CD14-positive monocyte (primary cell): ENCODE data around the gene ELL3. TPM values are rescaled to one million over a fixed set of nuclear protein-coding genes. Genes with fewer than 3 reads are reported as not detected.
"Not testable (repeated sequence)": the region's sequence is repeated elsewhere in the genome, so short reads cannot be mapped to it uniquely, and the experiment has no call there.

Experiments
- DNase-seq, 3 donors: peaks; one replicate each; pipeline ENCODE4 v3.0.0-alpha.2; 2011 to 2022
- H2AFZ ChIP-seq: 2 replicates; pipeline ENCODE4 v1.6.0; 2012; ENCODE audit warnings: mild to moderate bottlenecking, low read depth, low read length, inconsistent platforms; ENCODE audit not compliant: insufficient read depth, poor library complexity, severe bottlenecking
- H3K27ac ChIP-seq, 2 donors: 1 replicate in 1 of 2; 2 replicates in 1 of 2; pipeline ENCODE4 v1.5.1; 2012 to 2013; ENCODE audit warnings: low read length in 2 of 2, control low read depth in 1 of 2, inconsistent platforms in 1 of 2, low read depth in 1 of 2, mild to moderate bottlenecking in 1 of 2
- H3K27me3 ChIP-seq, 2 donors: one replicate each; pipeline versions ENCODE4 v1.6.0 to v1.6.1; 2011 to 2013; ENCODE audit warnings: low read length in 2 of 2; ENCODE audit not compliant: control insufficient read depth in 2 of 2, insufficient read depth in 2 of 2
- H3K36me3 ChIP-seq, 2 donors: replicated peaks in 1 of 2; 1 replicate in 1 of 2; 2 replicates in 1 of 2; pipeline versions ENCODE4 v1.5.1 to v1.6.1; 2012 to 2013; ENCODE audit warnings: low read length in 2 of 2, control low read depth in 1 of 2, inconsistent platforms in 1 of 2, mild to moderate bottlenecking in 1 of 2; ENCODE audit not compliant: insufficient read depth in 2 of 2, control insufficient read depth in 1 of 2
- H3K4me1 ChIP-seq, 2 donors: 1 replicate in 1 of 2; 2 replicates in 1 of 2; pipeline versions ENCODE4 v1.5.1 to v1.6.1; 2012 to 2013; ENCODE audit warnings: low read length in 2 of 2, control low read depth in 1 of 2, inconsistent platforms in 1 of 2, mild to moderate bottlenecking in 1 of 2, moderate library complexity in 1 of 2; ENCODE audit not compliant: insufficient read depth in 2 of 2, control insufficient read depth in 1 of 2
- H3K4me2 ChIP-seq: replicated peaks from 2 replicates; pipeline ENCODE3; 2012; ENCODE audit warnings: low read length, moderate library complexity, mild to moderate bottlenecking; ENCODE audit not compliant: poor library complexity, severe bottlenecking; ENCODE audit errors: extremely low read depth
- H3K4me3 ChIP-seq, 3 experiments: fragments of 200-600 bp in 1 of 3; sonication (generic) in 1 of 3; replicated peaks in 1 of 3; 1 replicate in 2 of 3; 2 replicates in 1 of 3; pipeline ENCODE4 v1.5.1; 2011 to 2013; ENCODE audit warnings: low read length in 3 of 3, mild to moderate bottlenecking in 3 of 3, control low read depth in 2 of 3, low read depth in 2 of 3, inconsistent platforms in 1 of 3, moderate library complexity in 1 of 3
- H3K79me2 ChIP-seq: 2 replicates; pipeline ENCODE4 v1.6.0; 2012; ENCODE audit warnings: mild to moderate bottlenecking, control low read depth, inconsistent platforms, low read length, moderate library complexity; ENCODE audit not compliant: insufficient read depth
- H3K9ac ChIP-seq: 2 replicates; pipeline ENCODE4 v1.6.0; 2017; ENCODE audit warnings: low read length, mild to moderate bottlenecking; ENCODE audit not compliant: insufficient read depth, poor library complexity, severe bottlenecking
- H3K9me3 ChIP-seq, 2 donors: replicated peaks in 1 of 2; 1 replicate in 1 of 2; 2 replicates in 1 of 2; pipeline versions ENCODE4 v1.5.1 to v1.6.1; 2012 to 2013; ENCODE audit warnings: low read length in 2 of 2, control low read depth in 1 of 2; ENCODE audit not compliant: control insufficient read depth in 1 of 2, insufficient read depth in 1 of 2
- H4K20me1 ChIP-seq: 2 replicates; pipeline ENCODE4 v1.6.0; 2012; ENCODE audit warnings: mild to moderate bottlenecking, low read length, control low read depth, moderate library complexity; ENCODE audit not compliant: insufficient read depth
- H3K27ac Mint-ChIP-seq, 7 donors: one replicate each; pipeline ENCODE4 v1.8.0; 2020; ENCODE audit warnings: mild to moderate bottlenecking in 7 of 7, mixed read lengths in 7 of 7, moderate library complexity in 6 of 7, inconsistent platforms in 2 of 7
- H3K27me3 Mint-ChIP-seq, 3 donors: one replicate each; pipeline ENCODE4 v1.8.0; 2021 to 2022; ENCODE audit warnings: low read depth in 3 of 3, mild to moderate bottlenecking in 3 of 3, mixed read lengths in 3 of 3, moderate library complexity in 3 of 3, inconsistent platforms in 1 of 3
- H3K36me3 Mint-ChIP-seq, 2 donors: one replicate each; pipeline ENCODE4 v1.8.0; 2020; ENCODE audit warnings: mixed read lengths in 2 of 2, inconsistent platforms in 1 of 2, mild to moderate bottlenecking in 1 of 2
- H3K4me1 Mint-ChIP-seq: one replicate; pipeline ENCODE4 v1.8.0; 2020; ENCODE audit warnings: mild to moderate bottlenecking, mixed read lengths
- H3K4me3 Mint-ChIP-seq, 2 donors: one replicate each; pipeline ENCODE4 v1.8.0; 2020; ENCODE audit warnings: mild to moderate bottlenecking in 2 of 2, mixed read lengths in 2 of 2, moderate library complexity in 1 of 2
- H3K9me3 Mint-ChIP-seq, 7 donors: one replicate each; pipeline ENCODE4 v1.8.0; 2020 to 2022; ENCODE audit warnings: mixed read lengths in 7 of 7, mild to moderate bottlenecking in 6 of 7, moderate library complexity in 6 of 7, inconsistent platforms in 2 of 7
- CTCF ChIP-seq: fragments of 200-600 bp; IDR thresholded peaks from one replicate; pipeline ENCODE4 v1.8.0; 2022; ENCODE audit warnings: antibody characterized with exemption, mild to moderate bottlenecking
- WGBS: methylation state at CpG from one replicate; pipeline ENCODE4 v1.1.5; 2013; ENCODE audit warnings: missing lambda C conversion rate; ENCODE audit not compliant: insufficient coverage; 5-methylcytosine and 5-hydroxymethylcytosine counted together
- intact Hi-C, 2 donors: fragments of 100-400 bp; cut with micrococcal nuclease; formaldehyde crosslinking; loops; one replicate each; pipeline versions ENCODE4 v1.15.0 to v1.15.1; 2023
- polyA minus RNA-seq: library from RNA; depleted of rRNA, polyadenylated mRNA; stranded (reverse); fragments of >200 nt; gene quantifications from 2 replicates; pipeline ENCODE4 v1.2.3, GENCODE V29; 2012
- polyA plus RNA-seq, 3 donors: library from polyadenylated mRNA; depleted of rRNA in 1 of 3; unstranded in 2 of 3; stranded (reverse) in 1 of 3; fragments of 300-500 nt in 2 of 3; fragments of >200 nt in 1 of 3; fragmentation: Illumina TruSeq in 2 of 3; gene quantifications; 1 replicate in 2 of 3; 2 replicates in 1 of 3; pipeline ENCODE4 v1.2.3, GENCODE V29; 2012 to 2021
- total RNA-seq, 12 experiments: library from RNA in 1 of 12; stranded (reverse) in 1 of 12; fragments of 120-200 nt in 1 of 12; gene quantifications; one replicate each; pipeline ENCODE4 v1.2.4 and lab custom pipeline; 2013 to 2026; ENCODE audit warnings: mixed read lengths in 6 of 12, inconsistent platforms in 1 of 12

The ELL3 gene
- 0.79 TPM for total RNA-seq (2013)
- polyA plus RNA-seq (1 to 10 TPM in 1 of 3 donors, under 1 TPM in 2; 0.29 to 1.2 (median 0.60) TPM), polyA minus RNA-seq (0.24 and 0.83 TPM in 2 replicates), total RNA-seq (lab: John Stamatoyannopoulos, UW) (0 to 0.35 (median 0.08) reads per million in 11 experiments)

GRCh38 chr15:43776718-43777266, at the start of gene ELL3:
Gene ELL3, minus strand, starts transcription at chr15:43776966. Its CDS starts 65 bp downstream, at chr15:43776901.
- Mint-ChIP-seq H3K27ac (peak within 1 kb of the TSS; percentile 84 to 95 (median 92)), H3K4me3 (peak within 1 kb of the TSS; percentile 93 to 94), H3K4me1 (peaks cover 23% of the 10 kb centered on the region), H3K36me3 (peaks cover 10 to 18% of the 10 kb centered on the region in 2 donors), H3K27me3 (peaks cover 0 to 3% (median 2%) of the 10 kb centered on the region in 3 donors), H3K9me3 (no peaks in the 10 kb centered on the region)
- 3% methylated on average over 33 of the region's 41 CpGs for WGBS
- Histone ChIP-seq H3K27ac (peak within 1 kb of the TSS; percentile 75 to 85), H3K4me3 (peak within 1 kb of the TSS; percentile 56 to 97 (median 94)), H3K9ac (peak within 1 kb of the TSS; percentile 70), H3K36me3 (peaks cover 6 to 23% of the 10 kb centered on the region in 2 donors), H3K79me2 (no peaks in the 10 kb centered on the region), H3K4me1 (peaks cover 15 to 22% of the 10 kb centered on the region in 2 donors), H3K9me3 (no peaks in the 10 kb centered on the region), H2AFZ (peak within 1 kb of the TSS; percentile 89), H3K4me2 (peak within 1 kb of the TSS; percentile 77), H4K20me1 (peaks cover 3% of the 10 kb centered on the region), H3K27me3 (no peaks in the 10 kb centered on the region)
- peak; percentile 52 to 67 (median 59) for DNase-seq
- no peak for TF ChIP-seq CTCF
- intact Hi-C loops: no loop called here

GRCh38 chr15:43826029-43826507, 49.3 kb upstream of the ELL3 start:
- no peaks in the 10 kb centered on the region for H3K36me3 ChIP-seq
- H3K36me3 Mint-ChIP-seq: peaks cover 0 to 9% of the 10 kb centered on the region in 2 donors
- peak overlapping the region in 1 of 3 experiments; percentile 90 for H3K4me3 ChIP-seq
- no peaks in the 10 kb centered on the region for H3K9me3 Mint-ChIP-seq
- peak overlapping the region in 1 of 2 donors; percentile 84 for H3K4me3 Mint-ChIP-seq
- H3K4me1 Mint-ChIP-seq: peaks cover 37% of the 10 kb centered on the region
- no peak overlapping the region for H3K9ac ChIP-seq
- H3K79me2 ChIP-seq: peaks cover 94% of the 10 kb centered on the region
- H3K4me2 ChIP-seq: peak overlapping the region; percentile 91
- peak overlapping the region; percentile 25 to 58 for H3K27ac ChIP-seq
- peak overlapping the region in 4 of 7 donors; percentile 58 to 87 (median 68) for H3K27ac Mint-ChIP-seq
- no peaks in the 10 kb centered on the region for H4K20me1 ChIP-seq
- WGBS: no CpG with 5 or more reads among the region's 11 CpGs
- no peaks in the 10 kb centered on the region for H3K9me3 ChIP-seq
- DNase-seq: no peak
- TF ChIP-seq CTCF: no peak
- H3K27me3 ChIP-seq: no peaks in the 10 kb centered on the region
- peak overlapping the region; percentile 99 for H2AFZ ChIP-seq
- peaks cover 0 to 4% (median 0%) of the 10 kb centered on the region in 3 donors for H3K27me3 Mint-ChIP-seq
- peaks cover 20 to 38% of the 10 kb centered on the region in 2 donors for H3K4me1 ChIP-seq
- intact Hi-C loops: loop anchor here (5.0 kb wide), 1 partner anchor 34 kb away; the partner anchor contains the start of gene SERF2 (in 2 of the 2)

GRCh38 chr15:43825305-43825704, 48.5 kb upstream of the ELL3 start:
- not testable (repeated sequence) for H3K4me3 Mint-ChIP-seq, H2AFZ ChIP-seq

More at GRCh38 chr15:43825305-43825704, 48.5 kb upstream of the ELL3 start:
- DNase-seq, H3K9me3 Mint-ChIP-seq, H3K4me3 ChIP-seq, H3K9me3 ChIP-seq, H4K20me1 ChIP-seq, H3K4me2 ChIP-seq, H3K27me3 ChIP-seq, H3K27me3 Mint-ChIP-seq, H3K36me3 ChIP-seq, H3K9ac ChIP-seq, H3K27ac ChIP-seq, H3K27ac Mint-ChIP-seq, H3K36me3 Mint-ChIP-seq: not testable (repeated sequence)
- Histone ChIP-seq H3K4me1 (peaks cover 20 to 38% of the 10 kb centered on the region in 2 donors), H3K79me2 (peaks cover 94% of the 10 kb centered on the region)
- WGBS: 100% methylated on average over 5 of the region's 11 CpGs
- H3K4me1 Mint-ChIP-seq: peaks cover 35% of the 10 kb centered on the region
- intact Hi-C loops: loop anchor here (5.0 kb wide), 1 partner anchor 33 kb away; the partner anchor contains the start of gene SERF2 (in 2 of the 2)
